ENCODE data around the gene SMIM38. TPM values are rescaled to one million over a fixed set of nuclear protein-coding genes. Genes with fewer than 3 reads are reported as not detected.

The SMIM38 gene
- total RNA-seq, 1 donor from 2014 or later = 0.41 TPM

DNA sequence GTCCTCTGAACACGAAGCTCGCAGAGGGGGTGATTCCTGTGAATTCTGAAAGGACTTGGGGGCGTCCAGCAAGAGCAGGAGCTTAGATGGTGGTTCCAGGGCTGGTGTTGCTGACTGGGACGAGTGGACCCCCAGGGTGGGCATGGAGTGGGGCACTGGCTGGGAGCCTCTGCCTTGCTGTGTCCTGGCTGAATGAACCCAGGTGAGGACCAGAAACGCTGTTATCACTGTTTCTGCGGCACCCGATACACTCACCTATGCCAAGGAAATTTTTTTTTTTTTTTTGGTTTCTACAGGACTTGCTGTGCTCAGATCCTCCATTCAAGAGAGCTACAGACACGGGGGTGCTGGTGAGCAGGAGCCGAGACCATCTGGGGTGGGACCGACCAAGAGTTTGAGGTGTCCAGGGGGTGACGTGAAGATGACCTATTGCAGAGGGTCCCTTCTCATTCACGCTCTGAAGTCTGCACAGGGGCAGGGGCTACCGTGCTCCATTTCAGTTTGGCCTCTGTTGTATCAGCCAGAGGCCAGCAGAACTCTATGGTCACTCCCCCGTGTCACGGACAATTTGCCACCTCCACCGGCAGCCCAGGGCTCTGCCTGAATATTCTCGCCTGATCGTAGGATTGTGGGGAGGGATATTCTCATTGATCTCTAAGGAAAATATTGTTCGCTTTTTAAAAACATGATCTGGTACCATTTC lies 3.6 kb downstream of the SMIM38 start:
- intact Hi-C loops (cut with micrococcal nuclease) = no loop called here
- no peak for DNase-seq (ENCODE audit: low spot score)
- no peak overlapping the region for H3K4me3 Mint-ChIP-seq (ENCODE audit: low read depth)
- H3K9me3 Mint-ChIP-seq = peaks cover 9% of the 10 kb centered on the region
- no peak overlapping the region for H3K27ac Mint-ChIP-seq
- peaks cover 9% of the 10 kb centered on the region for H3K27me3 Mint-ChIP-seq (ENCODE audit: low read depth)
- no peaks in the 10 kb centered on the region for H3K36me3 Mint-ChIP-seq (ENCODE audit: low read depth)
- no peaks in the 10 kb centered on the region for H3K4me1 Mint-ChIP-seq (ENCODE audit: low read depth)

DNA sequence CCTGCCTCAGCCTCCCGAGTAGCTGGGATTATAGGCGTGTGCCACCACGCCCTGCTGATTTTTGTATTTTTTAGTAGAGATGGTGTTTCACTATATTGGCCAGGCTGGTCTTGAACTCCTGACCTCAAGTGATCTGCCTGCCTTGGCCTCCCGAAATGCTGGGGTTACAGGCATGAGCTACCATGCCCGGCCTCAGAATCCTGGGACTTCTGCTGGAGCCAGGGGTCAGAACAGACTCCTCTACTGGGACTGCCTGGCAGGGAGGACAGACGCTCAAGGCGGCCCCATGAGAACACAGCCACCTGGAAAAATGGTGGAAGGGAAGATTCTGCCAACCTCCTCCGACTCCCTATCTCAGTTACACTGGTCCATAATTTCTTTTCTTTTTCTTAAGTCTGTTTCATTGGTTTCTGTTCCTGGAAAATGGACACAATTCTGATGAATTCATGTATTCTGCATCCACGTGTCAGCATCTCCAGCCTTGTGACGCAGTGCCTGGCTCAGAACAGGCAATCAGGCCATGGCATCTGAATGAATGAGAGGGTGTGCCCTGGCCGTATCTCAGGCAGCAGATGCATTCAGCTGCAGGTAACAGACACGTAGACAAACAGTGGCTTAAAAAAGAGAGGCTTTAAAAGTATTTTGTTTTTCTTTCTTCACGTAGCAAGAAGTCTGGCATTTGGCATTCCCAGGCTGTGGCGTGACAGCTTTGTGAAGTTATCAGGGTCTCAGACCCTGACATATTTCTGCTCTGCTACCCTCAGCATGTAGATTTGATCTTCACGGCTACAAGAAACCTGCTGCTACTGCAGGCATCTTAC lies 4.8 kb downstream of the SMIM38 start:
- peaks cover 9% of the 10 kb centered on the region for H3K9me3 Mint-ChIP-seq
- no peak overlapping the region for H3K4me3 Mint-ChIP-seq (ENCODE audit: low read depth)
- peaks cover 11% of the 10 kb centered on the region for H3K27me3 Mint-ChIP-seq (ENCODE audit: low read depth)
- no peak for DNase-seq (ENCODE audit: low spot score)
- no peaks in the 10 kb centered on the region for H3K4me1 Mint-ChIP-seq (ENCODE audit: low read depth)
- H3K27ac Mint-ChIP-seq = no peak overlapping the region
- no peaks in the 10 kb centered on the region for H3K36me3 Mint-ChIP-seq (ENCODE audit: low read depth)
- intact Hi-C loops (cut with micrococcal nuclease) = no loop called here

DNA sequence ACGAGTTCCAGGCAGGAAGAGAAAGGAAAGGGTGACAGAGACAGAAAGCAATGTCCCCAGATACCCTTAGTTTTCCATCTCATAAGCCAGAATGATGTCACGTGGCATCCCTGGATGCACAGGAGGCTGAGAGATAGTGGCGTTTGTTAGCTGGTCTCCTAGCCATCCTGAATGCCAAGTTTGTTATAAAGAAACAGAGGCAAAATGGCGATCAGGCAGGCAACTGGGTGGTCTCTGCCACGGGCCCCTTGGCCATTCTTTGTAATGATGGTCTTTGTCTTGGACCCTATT lies 5.3 kb downstream of the SMIM38 start:
- Mint-ChIP-seq H3K9me3 (peaks cover 9% of the 10 kb centered on the region), H3K4me1 (ENCODE audit: low read depth) (no peaks in the 10 kb centered on the region), H3K27ac (no peak overlapping the region), H3K27me3 (ENCODE audit: low read depth) (peaks cover 12% of the 10 kb centered on the region), H3K4me3 (ENCODE audit: low read depth) (no peak overlapping the region), H3K36me3 (ENCODE audit: low read depth) (no peaks in the 10 kb centered on the region)
- DNase-seq (ENCODE audit: low spot score) = no peak
- intact Hi-C loops (cut with micrococcal nuclease) = no loop called here

DNA sequence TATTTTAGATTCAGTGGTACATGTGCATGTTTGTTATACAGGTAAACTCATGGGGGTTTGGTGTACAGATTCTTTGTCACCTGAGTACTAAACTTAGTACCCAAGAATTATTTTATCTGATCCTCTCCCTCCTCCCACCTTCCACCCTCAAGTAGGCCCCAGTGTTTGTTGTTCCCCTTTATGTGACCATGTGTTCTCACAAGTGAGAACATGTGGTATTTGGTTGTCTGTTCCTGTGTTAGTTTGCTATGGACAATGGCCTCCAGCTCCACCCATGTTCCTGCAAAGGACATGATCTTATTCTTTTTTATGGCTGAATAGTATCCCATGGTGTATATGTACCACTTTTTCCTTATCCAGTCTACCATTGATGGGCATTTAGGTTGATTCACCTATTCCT lies 6.8 kb downstream of the SMIM38 start:
- Mint-ChIP-seq H3K9me3 (peaks cover 9% of the 10 kb centered on the region), H3K4me1 (ENCODE audit: low read depth) (peaks cover 11% of the 10 kb centered on the region), H3K4me3 (ENCODE audit: low read depth) (no peak overlapping the region), H3K36me3 (ENCODE audit: low read depth) (no peaks in the 10 kb centered on the region), H3K27me3 (ENCODE audit: low read depth) (peaks cover 12% of the 10 kb centered on the region), H3K27ac (no peak overlapping the region)
- DNase-seq (ENCODE audit: low spot score) = no peak
- intact Hi-C loops (cut with micrococcal nuclease) = no loop called here

DNA sequence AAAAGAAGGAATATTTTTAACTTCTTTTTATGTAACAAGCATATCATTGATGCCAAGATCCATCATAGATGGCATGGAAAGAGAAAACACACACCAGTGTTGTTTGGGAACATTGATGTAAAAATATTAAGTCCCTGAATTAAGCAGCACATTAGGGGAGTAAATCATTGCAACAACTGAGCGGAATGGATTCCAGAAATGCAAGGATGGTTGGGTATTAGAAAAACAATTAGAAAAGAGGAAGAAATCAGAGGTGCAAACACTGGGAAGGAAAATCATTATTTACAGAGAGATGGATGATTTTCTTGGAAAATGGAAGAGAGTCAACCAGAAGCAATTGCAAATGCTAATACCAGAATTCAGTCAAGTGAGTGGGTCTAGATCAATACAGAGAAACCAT lies 8.1 kb downstream of the SMIM38 start:
- Mint-ChIP-seq H3K4me1 (ENCODE audit: low read depth) (peaks cover 13% of the 10 kb centered on the region), H3K9me3 (peaks cover 9% of the 10 kb centered on the region), H3K27me3 (ENCODE audit: low read depth) (peaks cover 14% of the 10 kb centered on the region), H3K36me3 (ENCODE audit: low read depth) (no peaks in the 10 kb centered on the region), H3K27ac (no peak overlapping the region), H3K4me3 (ENCODE audit: low read depth) (no peak overlapping the region)
- intact Hi-C loops (cut with micrococcal nuclease) = no loop called here
- DNase-seq (ENCODE audit: low spot score) = no peak

DNA sequence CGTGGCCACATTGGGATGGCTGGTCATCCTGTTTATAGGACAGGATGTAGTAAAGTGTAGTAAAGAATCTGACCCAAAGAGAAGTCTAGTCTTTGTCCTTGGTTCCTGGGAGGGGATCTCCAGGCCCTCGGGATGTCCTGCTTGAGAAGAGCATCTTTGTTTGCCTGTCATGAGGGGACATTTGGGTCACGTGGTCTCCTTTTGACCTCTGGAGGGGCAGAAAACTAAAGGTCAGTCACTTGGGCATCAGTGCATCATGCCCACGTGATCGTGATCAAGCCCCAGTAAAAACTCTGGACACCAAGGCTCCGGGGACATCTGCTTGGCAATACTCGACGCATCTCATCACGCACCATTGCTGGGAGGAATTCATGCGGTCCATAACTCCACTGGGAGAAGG lies 9.1 kb downstream of the SMIM38 start:
- H3K36me3 Mint-ChIP-seq (ENCODE audit: low read depth) = no peaks in the 10 kb centered on the region
- H3K27me3 Mint-ChIP-seq (ENCODE audit: low read depth) = peaks cover 14% of the 10 kb centered on the region
- H3K4me1 Mint-ChIP-seq (ENCODE audit: low read depth) = peaks cover 13% of the 10 kb centered on the region
- H3K27ac Mint-ChIP-seq = no peak overlapping the region
- DNase-seq (ENCODE audit: low spot score) = no peak
- H3K4me3 Mint-ChIP-seq (ENCODE audit: low read depth) = no peak overlapping the region
- H3K9me3 Mint-ChIP-seq = peaks cover 9% of the 10 kb centered on the region
- intact Hi-C loops (cut with micrococcal nuclease) = loop anchor here (5.0 kb wide), 1 partner anchor 43 kb away; no protein-coding TSS in a partner anchor

DNA sequence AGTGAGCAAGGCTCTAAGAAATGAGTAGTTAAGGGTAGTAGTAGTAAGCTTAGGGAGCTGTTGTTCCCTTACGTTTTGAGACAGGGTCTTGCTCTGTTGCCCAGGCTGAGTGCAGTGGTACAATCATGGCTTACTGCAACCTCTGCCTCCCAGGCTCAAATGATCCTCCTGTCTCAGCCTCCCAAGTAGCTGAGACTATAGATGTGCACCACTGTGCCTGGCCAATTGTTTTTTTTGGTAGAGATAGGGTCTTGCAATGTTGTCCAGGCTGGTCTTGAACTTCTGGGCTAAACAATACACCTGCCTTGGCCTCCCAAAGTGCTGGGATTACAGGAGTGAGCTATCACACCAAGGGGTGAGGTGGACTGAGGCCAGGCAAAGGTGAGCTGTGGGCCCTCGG lies 10.0 kb downstream of the SMIM38 start:
- Mint-ChIP-seq H3K27me3 (ENCODE audit: low read depth) (peaks cover 14% of the 10 kb centered on the region), H3K9me3 (peaks cover 9% of the 10 kb centered on the region), H3K4me3 (ENCODE audit: low read depth) (no peak overlapping the region), H3K27ac (no peak overlapping the region), H3K36me3 (ENCODE audit: low read depth) (no peaks in the 10 kb centered on the region), H3K4me1 (ENCODE audit: low read depth) (peaks cover 13% of the 10 kb centered on the region)
- intact Hi-C loops (cut with micrococcal nuclease) = loop anchor here (2.0 to 5.0 kb wide), 3 partner anchors 43 to 131 kb away; no protein-coding TSS in a partner anchor
- DNase-seq (ENCODE audit: low spot score) = no peak

DNA sequence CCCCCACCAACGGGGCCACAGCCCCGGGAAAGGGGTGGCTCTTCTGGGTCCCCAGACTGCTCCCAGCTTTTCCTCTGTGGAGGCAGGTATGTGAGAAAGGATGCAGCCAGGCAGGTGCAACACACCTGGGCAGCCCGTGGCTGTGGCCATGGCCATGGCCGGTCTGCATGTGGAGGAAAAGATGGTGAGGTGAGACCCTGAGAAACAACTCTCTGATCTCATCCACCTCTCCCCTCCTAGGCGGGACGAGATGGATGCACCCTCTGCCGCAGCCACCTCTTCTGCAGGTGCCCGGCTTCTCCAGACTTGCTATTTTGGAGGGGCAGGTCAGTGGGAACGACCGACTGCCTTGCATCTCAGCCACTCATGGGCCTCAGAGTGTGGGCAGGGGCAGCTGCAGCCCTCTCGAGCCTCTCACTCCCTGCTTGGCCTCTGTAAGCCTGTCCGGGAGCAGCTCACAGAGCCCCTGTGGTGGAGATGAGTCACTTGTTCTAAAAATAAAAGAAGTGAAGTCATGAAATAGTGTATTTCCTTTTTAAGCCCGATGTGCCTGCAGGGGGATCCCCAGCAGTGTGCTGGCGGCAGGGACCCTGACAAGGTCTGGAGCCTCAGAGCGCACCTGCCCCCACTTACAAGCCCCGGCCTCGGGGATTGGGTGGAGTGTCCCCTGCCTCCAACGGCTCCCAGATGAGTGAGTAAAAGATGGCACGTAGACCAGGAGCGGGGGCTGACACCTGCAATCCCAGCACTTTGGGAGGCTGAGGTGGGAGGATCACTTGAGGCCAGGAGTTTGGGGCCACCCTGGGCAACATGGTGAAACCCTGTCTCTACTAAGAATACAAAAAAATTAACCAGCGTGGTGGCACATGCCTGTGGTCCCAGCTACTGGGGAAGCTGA lies 10.7 kb downstream of the SMIM38 start:
- H3K9me3 Mint-ChIP-seq = peaks cover 9% of the 10 kb centered on the region

DNA sequence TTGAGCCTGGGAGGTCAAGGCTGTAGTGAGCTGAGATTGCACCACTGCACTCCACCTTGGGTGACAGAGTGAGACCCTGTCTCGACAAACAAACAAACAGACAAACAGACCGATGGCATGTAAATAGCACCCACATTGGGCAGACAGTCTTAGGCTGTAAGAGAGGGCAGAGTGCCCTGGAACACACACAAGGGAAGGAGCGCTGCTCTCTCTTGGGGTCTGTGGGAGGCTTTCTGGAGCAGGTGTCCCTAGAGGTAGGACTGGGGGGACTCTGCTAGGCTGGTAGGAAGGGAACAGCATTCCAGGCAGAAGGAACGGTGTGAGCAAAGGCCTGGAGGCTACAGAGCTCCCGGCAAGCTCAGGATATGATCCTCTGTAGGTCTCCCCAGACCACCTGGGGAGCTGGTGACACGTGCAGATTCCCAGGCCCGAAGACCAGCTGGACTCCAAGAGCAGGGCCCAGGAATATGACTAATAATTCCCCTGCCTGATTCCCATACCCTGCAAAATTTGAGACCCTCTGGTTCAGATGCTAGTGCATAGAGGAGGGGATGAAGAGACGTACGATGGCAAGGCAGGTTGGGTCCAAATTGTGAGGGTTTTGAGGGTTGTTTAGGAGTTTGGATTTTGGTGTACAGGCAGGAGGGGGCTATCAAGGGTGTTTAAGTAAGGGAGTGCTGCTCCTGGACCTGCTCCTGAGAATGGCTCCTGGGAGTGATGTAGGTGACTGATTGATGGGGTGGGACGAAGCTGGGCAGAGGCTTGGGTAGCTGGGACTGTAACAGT lies 11.6 kb downstream of the SMIM38 start:
- intact Hi-C loops (cut with micrococcal nuclease) = loop anchor here (2.0 to 5.0 kb wide), 3 partner anchors 45 to 129 kb away; no protein-coding TSS in a partner anchor
- no peak for DNase-seq (ENCODE audit: low spot score)
- H3K27me3 Mint-ChIP-seq (ENCODE audit: low read depth) = peaks cover 9% of the 10 kb centered on the region
- H3K9me3 Mint-ChIP-seq = peaks cover 9% of the 10 kb centered on the region
- no peak overlapping the region for H3K27ac Mint-ChIP-seq
- no peaks in the 10 kb centered on the region for H3K36me3 Mint-ChIP-seq (ENCODE audit: low read depth)
- peaks cover 13% of the 10 kb centered on the region for H3K4me1 Mint-ChIP-seq (ENCODE audit: low read depth)
- H3K4me3 Mint-ChIP-seq (ENCODE audit: low read depth) = no peak overlapping the region

More for the DNA sequence above, 10.7 kb downstream of the SMIM38 start:
- Mint-ChIP-seq H3K36me3 (ENCODE audit: low read depth) (no peaks in the 10 kb centered on the region), H3K27me3 (ENCODE audit: low read depth) (peaks cover 12% of the 10 kb centered on the region), H3K27ac (peak overlapping the region; percentile 79), H3K4me3 (ENCODE audit: low read depth) (peak overlapping the region; percentile 45), H3K4me1 (ENCODE audit: low read depth) (peaks cover 13% of the 10 kb centered on the region)
- intact Hi-C loops (cut with micrococcal nuclease) = loop anchor here (2.0 to 5.0 kb wide), 3 partner anchors 44 to 130 kb away; no protein-coding TSS in a partner anchor
- peak; percentile 24 for DNase-seq (ENCODE audit: low spot score)

DNA sequence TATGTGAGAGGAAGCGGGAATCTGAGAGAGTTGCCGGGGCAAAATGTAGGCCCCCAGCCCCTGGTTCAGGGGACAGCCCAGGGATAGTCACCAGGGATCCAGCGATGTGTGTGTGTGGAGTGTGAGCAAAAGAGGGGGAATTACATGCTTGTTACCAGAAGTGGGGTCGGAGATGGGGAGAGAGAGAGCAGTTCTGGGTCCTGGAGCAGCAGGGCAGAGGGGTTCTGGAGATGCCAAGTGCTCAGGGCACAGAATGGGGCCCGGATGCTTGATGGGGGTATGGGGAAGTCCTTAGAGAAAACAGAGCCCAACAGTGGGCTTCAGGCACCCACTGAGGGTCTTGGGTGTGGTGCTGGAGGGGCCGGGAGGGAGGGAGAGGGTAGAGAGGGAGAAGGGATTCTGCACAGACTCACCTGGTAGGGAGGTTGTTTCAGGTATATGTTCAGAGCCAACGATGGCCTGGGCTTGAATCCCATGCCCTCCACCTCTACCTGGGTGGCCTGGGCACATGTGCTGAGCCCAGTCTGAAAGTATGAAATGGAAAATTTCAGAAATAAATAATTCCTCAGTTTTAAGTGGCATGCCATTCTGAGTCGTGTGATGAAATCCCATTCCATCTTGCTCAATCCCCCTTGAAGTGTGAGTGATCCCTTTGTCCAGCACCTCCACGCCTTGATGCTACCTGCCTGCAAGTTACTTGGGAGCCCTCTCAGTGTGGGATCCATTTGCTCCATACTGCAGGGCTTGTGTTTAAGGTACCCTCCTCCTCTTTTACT lies 12.4 kb downstream of the SMIM38 start:
- peaks cover 7% of the 10 kb centered on the region for H3K9me3 Mint-ChIP-seq
- no peak overlapping the region for H3K27ac Mint-ChIP-seq
- peaks cover 13% of the 10 kb centered on the region for H3K4me1 Mint-ChIP-seq (ENCODE audit: low read depth)
- no peak for DNase-seq (ENCODE audit: low spot score)
- H3K4me3 Mint-ChIP-seq (ENCODE audit: low read depth) = no peak overlapping the region
- intact Hi-C loops (cut with micrococcal nuclease) = loop anchor here (2.0 to 5.0 kb wide), 3 partner anchors 46 to 129 kb away; no protein-coding TSS in a partner anchor
- H3K36me3 Mint-ChIP-seq (ENCODE audit: low read depth) = no peaks in the 10 kb centered on the region
- H3K27me3 Mint-ChIP-seq (ENCODE audit: low read depth) = peaks cover 6% of the 10 kb centered on the region

DNA sequence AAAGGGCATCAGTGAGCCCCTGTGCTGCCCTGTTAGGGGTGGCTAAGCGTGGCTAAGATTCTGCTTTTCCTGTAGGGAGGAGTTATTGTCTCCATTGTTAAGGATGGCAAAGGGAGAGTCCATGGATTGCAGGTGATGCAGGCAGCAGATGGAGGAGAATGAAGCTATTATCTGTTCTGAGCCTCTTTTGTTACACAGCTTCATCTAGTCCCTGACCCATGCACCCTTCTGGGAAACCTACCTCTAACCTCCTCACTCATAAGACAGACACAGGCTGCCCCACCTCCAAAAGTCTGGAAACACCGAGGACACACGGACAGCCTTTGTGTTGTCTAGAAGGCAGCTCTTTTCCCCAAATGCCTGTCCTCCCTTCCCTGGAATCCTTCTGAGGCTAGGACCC lies 13.7 kb downstream of the SMIM38 start:
- Mint-ChIP-seq H3K4me1 (ENCODE audit: low read depth) (peaks cover 13% of the 10 kb centered on the region), H3K36me3 (ENCODE audit: low read depth) (no peaks in the 10 kb centered on the region), H3K9me3 (no peaks in the 10 kb centered on the region), H3K27ac (no peak overlapping the region), H3K27me3 (ENCODE audit: low read depth) (peaks cover 6% of the 10 kb centered on the region), H3K4me3 (ENCODE audit: low read depth) (no peak overlapping the region)
- intact Hi-C loops (cut with micrococcal nuclease) = loop anchor here (5.0 kb wide), 1 partner anchor 47 kb away; no protein-coding TSS in a partner anchor
- no peak for DNase-seq (ENCODE audit: low spot score)

Data from activated T-helper 2 cell treated with anti-CD3 and anti-CD28 coated beads, Interferon-gamma antibody, Interleukin-2, Interleukin-4, amounts not matched to agents 10 μg/mL and 5 μg/mL and 100 μg/mL, durations not matched to agents 14 hours and 24 hours and 36 hours (primary cell).